Suprapubic skin (tissue), 4 donors: ENCODE measurements around the gene CLSTN2.

Experiments used
- CTCF ChIP-seq, 2 donors: fragments of 200-600 bp in 1 of 2; fragments of 450-650 bp in 1 of 2; sonication (generic) in 1 of 2; IDR thresholded peaks; one replicate each; pipeline ENCODE4 v1.5.1; 2016 to 2019; ENCODE audit warnings: antibody characterized with exemption in 2 of 2, mild to moderate bottlenecking in 1 of 2, moderate library complexity in 1 of 2
- EP300 ChIP-seq: sonication (generic); formaldehyde crosslinking; IDR thresholded peaks from one replicate; pipeline ENCODE4 v1.6.1; 2017; ENCODE audit warnings: antibody characterized with exemption
- POLR2A ChIP-seq, 2 donors: fragments of 450-650 bp; IDR thresholded peaks; one replicate each; pipeline ENCODE4 v1.6.1; 2017; ENCODE audit warnings: antibody characterized with exemption in 2 of 2, mild to moderate bottlenecking in 2 of 2, moderate library complexity in 2 of 2
- POLR2AphosphoS5 ChIP-seq, 3 donors: sonication (generic); formaldehyde crosslinking; IDR thresholded peaks; one replicate each; pipeline ENCODE4 v1.6.1; 2017; ENCODE audit warnings: antibody characterized with exemption in 3 of 3

GRCh38 chr3:140403079-140403478 is 468.1 kb downstream of the CLSTN2 start:
- no peak for TF ChIP-seq POLR2A (IDR thresholded peaks at IDR 0.05)
- no peak for TF ChIP-seq CTCF (IDR thresholded peaks at IDR 0.05)
- no peak for TF ChIP-seq POLR2AphosphoS5 (IDR thresholded peaks at IDR 0.05)
- no peak for TF ChIP-seq EP300
